Tibial nerve (tissue), 4 donors: Measurements from ENCODE around the gene AMDHD2.

Experiments used
- CTCF ChIP-seq, 5 experiments: fragments of 200-600 bp in 3 of 5; fragments of 450-650 bp in 2 of 5; sonication (generic) in 3 of 5; IDR thresholded peaks; one replicate each; pipeline ENCODE4 v1.5.1; 2016 to 2019; ENCODE audit warnings: antibody characterized with exemption in 5 of 5, mild to moderate bottlenecking in 3 of 5, moderate library complexity in 2 of 5
- EP300 ChIP-seq, 2 donors: sonication (generic); formaldehyde crosslinking; IDR thresholded peaks; one replicate each; pipeline ENCODE4 v1.6.1; 2017; ENCODE audit warnings: antibody characterized with exemption in 2 of 2, mild to moderate bottlenecking in 1 of 2
- POLR2A ChIP-seq, 2 donors: fragments of 450-650 bp; IDR thresholded peaks; one replicate each; pipeline ENCODE4 v1.6.1; 2017; ENCODE audit warnings: antibody characterized with exemption in 2 of 2, mild to moderate bottlenecking in 2 of 2, moderate library complexity in 2 of 2

GRCh38 chr16:2471653-2472487 lies 48.3 kb upstream of the AMDHD2 start:
- no peak for TF ChIP-seq CTCF (IDR thresholded peaks at IDR 0.05)
- no peak for TF ChIP-seq EP300 (IDR thresholded peaks at IDR 0.05)
- no peak for TF ChIP-seq POLR2A (IDR thresholded peaks at IDR 0.05)
